HL-60 (cell line): ENCODE results near the gene BIRC7.

ENCODE experiments used
- DNase-seq, 2 experiments: peaks; one replicate each; pipeline ENCODE4 v3.0.0-alpha.2; 2010 to 2020; ENCODE audit warnings: low read depth in 1 of 2, low spot score in 1 of 2
- H3K27ac ChIP-seq: fragments of 250-450 bp; sonication (Bioruptor Pico); replicated peaks from 2 replicates; pipeline ENCODE4 v1.5.1; 2020; ENCODE audit warnings: mild to moderate bottlenecking, moderate library complexity
- H3K27me3 ChIP-seq: fragments of 250-450 bp; sonication (Bioruptor Pico); 2 replicates; pipeline ENCODE4 v1.5.1; 2021; ENCODE audit warnings: mild to moderate bottlenecking, moderate library complexity; ENCODE audit not compliant: insufficient read depth, poor library complexity, severe bottlenecking
- H3K4me3 ChIP-seq: replicated peaks from 2 replicates; pipeline ENCODE4 v1.5.1; 2011; ENCODE audit warnings: mild to moderate bottlenecking, control low read depth, low read length; ENCODE audit not compliant: insufficient read depth
- GABPA ChIP-seq: IDR thresholded peaks from 2 replicates; pipeline ENCODE4 v1.6.1; 2012; ENCODE audit warnings: low read depth
- POLR2AphosphoS5 ChIP-seq: IDR thresholded peaks from 2 replicates; pipeline ENCODE4 v1.6.1; 2012; ENCODE audit warnings: low read depth
- SPI1 ChIP-seq: IDR thresholded peaks from 2 replicates; pipeline ENCODE4 v1.6.1; 2012; ENCODE audit warnings: low read depth, mild to moderate bottlenecking, borderline replicate concordance
- TF ChIP-seq, protein P1 (sequence below): IDR thresholded peaks from 2 replicates; pipeline ENCODE4 v1.6.1; 2012; ENCODE audit warnings: low read depth; ENCODE audit not compliant: insufficient replicate concordance
- TF ChIP-seq, protein P2 (sequence below): IDR thresholded peaks from one replicate; pipeline ENCODE4 v1.5.1; 2011; ENCODE audit warnings: low read length, control low read depth, inconsistent platforms; ENCODE audit not compliant: insufficient read depth

BIRC7 gene

DNA sequence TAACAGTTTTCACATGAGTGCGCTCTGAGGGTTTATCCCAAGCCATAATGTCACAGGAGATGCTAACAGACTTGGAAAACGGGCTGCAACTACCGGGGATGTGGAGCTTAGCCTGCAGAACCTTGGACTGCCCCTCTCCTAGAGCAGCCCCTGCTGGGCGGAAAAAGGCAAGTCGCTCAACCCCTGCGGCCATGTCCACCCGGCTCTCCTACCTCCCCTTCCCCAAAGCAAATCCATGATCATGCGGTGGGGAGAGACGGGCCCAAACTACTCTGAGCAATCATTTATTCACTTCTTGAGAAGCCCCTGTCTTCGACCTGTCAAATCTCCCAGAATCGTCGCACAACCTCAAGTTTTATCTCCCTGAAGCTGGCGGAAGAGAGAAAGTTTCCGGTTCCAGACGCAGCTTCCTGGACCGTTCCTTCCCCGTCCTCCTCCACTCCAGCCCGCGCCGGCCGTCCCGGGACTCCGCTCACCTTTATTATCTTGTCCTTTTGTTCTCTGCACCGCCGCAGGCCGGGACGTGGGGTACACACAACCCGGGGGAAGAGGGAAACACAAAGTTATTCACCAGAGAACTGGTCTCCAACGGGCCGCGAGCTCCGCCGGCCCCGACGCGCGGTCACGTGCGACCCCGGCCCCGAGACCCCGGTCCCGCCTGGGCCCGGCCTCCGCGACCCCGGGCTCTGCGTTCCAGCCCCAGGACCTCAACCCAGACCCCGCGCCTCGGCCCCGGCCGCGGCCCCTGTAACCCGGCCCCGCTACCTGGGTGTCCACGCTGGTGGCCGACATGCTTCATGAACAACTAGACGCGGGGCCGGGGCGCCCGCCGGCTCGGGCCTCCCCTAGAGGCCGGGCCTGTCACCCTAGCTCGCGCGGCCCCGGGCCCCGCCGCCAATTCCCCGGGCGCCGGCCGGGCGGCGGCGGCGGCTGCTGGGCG is 20.3 kb upstream of the BIRC7 start:
- Histone ChIP-seq H3K27me3 (peaks cover 2% of the 10 kb centered on the region), H3K4me3 (peak overlapping the region; percentile 78), H3K27ac (peak overlapping the region; percentile 80)
- peak in 1 of 2 experiments; percentile 27 for DNase-seq
- TF ChIP-seq POLR2AphosphoS5 (no peak; the same call in 1 of the 2 replicates), GABPA (peak; percentile 48)
- TF ChIP-seq, protein P1, sequence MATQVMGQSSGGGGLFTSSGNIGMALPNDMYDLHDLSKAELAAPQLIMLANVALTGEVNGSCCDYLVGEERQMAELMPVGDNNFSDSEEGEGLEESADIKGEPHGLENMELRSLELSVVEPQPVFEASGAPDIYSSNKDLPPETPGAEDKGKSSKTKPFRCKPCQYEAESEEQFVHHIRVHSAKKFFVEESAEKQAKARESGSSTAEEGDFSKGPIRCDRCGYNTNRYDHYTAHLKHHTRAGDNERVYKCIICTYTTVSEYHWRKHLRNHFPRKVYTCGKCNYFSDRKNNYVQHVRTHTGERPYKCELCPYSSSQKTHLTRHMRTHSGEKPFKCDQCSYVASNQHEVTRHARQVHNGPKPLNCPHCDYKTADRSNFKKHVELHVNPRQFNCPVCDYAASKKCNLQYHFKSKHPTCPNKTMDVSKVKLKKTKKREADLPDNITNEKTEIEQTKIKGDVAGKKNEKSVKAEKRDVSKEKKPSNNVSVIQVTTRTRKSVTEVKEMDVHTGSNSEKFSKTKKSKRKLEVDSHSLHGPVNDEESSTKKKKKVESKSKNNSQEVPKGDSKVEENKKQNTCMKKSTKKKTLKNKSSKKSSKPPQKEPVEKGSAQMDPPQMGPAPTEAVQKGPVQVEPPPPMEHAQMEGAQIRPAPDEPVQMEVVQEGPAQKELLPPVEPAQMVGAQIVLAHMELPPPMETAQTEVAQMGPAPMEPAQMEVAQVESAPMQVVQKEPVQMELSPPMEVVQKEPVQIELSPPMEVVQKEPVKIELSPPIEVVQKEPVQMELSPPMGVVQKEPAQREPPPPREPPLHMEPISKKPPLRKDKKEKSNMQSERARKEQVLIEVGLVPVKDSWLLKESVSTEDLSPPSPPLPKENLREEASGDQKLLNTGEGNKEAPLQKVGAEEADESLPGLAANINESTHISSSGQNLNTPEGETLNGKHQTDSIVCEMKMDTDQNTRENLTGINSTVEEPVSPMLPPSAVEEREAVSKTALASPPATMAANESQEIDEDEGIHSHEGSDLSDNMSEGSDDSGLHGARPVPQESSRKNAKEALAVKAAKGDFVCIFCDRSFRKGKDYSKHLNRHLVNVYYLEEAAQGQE: no peak
- TF ChIP-seq, protein P2, sequence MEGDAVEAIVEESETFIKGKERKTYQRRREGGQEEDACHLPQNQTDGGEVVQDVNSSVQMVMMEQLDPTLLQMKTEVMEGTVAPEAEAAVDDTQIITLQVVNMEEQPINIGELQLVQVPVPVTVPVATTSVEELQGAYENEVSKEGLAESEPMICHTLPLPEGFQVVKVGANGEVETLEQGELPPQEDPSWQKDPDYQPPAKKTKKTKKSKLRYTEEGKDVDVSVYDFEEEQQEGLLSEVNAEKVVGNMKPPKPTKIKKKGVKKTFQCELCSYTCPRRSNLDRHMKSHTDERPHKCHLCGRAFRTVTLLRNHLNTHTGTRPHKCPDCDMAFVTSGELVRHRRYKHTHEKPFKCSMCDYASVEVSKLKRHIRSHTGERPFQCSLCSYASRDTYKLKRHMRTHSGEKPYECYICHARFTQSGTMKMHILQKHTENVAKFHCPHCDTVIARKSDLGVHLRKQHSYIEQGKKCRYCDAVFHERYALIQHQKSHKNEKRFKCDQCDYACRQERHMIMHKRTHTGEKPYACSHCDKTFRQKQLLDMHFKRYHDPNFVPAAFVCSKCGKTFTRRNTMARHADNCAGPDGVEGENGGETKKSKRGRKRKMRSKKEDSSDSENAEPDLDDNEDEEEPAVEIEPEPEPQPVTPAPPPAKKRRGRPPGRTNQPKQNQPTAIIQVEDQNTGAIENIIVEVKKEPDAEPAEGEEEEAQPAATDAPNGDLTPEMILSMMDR: peak; percentile 20

DNA sequence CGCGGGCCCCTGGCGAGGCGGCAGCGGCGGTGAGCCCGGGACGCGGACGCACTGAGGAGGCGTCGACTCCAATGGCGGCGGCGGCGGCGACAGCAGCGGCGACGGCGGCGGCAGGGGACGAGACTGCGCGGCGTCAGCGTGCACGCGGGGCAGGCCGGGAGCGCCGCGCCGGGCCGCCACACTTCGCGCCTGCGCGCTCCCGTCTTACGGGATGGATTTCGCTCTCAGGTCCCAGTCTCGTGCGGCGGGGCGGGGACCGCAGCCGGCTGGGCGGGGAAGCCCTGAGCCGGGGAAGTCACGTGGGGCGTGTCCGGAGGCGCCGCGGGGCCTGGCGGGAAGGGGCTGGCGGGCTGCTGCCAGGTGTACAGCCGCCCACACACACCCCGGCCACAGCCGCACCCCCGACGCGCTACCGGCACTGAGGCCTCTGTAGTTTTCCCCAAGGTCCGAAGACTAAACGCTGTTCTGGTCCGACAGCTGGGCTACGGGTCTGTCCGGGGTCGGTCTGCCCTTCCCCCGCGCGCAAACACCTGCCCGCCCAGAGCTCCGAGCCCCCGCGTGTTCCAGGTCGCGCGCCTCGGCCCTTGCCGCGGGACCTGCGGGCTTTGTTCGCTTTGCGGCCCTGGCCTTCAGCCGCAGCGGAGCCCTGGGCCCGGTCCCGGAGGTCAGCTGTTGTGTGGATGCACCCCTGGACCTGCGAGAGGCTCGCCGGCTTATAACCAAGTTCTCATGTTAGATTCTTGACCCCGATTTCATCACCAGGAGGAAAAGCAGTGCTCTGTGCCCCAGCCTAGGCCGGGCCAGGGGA is 19.5 kb upstream of the BIRC7 start, which contains the start of gene YTHDF1:
YTHDF1 (minus strand) TSS at position 91 of the 808 bp plus-strand sequence. CDS start 239 bp downstream, outside the sequence.
- H3K27me3 ChIP-seq: peaks cover 5% of the 10 kb centered on the region
- H3K4me3 ChIP-seq: peak within 1 kb of the TSS; percentile 78
- peak; percentile 89 to 95 for DNase-seq
- TF ChIP-seq POLR2AphosphoS5 (peak; percentile 36; the same call in 1 of the 2 replicates), SPI1 (no peak)
- peak within 1 kb of the TSS; percentile 80 for H3K27ac ChIP-seq

DNA sequence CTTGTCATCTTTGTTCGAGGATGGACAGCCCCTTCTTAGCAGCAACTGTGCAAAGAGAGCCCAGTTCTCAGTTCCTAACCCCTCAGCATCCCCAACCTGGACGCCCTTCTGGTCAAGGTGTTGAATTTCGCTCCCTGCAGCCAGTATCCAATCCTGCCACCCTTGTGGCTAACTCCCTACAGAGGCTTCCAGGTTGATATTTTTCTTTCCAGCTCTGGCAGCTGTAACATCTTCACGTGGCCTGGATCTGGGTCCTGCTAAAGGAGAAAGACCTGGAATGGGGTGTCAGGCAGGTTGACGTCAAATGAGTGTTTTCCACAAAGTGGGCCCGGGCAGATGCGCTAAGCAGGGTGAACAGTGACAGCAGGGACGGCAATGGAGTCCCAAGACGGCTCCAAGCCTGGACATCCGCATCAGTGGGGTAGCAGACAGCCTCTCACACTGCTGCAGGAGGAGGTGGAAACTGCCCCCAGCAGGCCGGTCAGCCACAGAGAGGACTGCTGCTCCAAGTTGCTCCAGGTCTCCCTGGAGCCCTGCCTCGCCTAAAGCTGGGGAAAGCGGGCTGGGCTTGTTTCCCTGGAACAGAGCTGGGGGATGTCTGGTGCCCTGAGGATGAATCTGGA is 18.7 kb upstream of the BIRC7 start:
- Histone ChIP-seq H3K27me3 (peaks cover 9% of the 10 kb centered on the region), H3K4me3 (peak overlapping the region; percentile 75), H3K27ac (peak overlapping the region; percentile 67; the same call in 1 of the 2 replicates)
- DNase-seq: no peak
- TF ChIP-seq, protein P2: no peak
- no peak for TF ChIP-seq SPI1
- TF ChIP-seq POLR2AphosphoS5: no peak
- TF ChIP-seq, protein P1: no peak
- no peak for TF ChIP-seq GABPA
